Measurements from ENCODE around the gene VEGFB.

Gene VEGFB

DNA sequence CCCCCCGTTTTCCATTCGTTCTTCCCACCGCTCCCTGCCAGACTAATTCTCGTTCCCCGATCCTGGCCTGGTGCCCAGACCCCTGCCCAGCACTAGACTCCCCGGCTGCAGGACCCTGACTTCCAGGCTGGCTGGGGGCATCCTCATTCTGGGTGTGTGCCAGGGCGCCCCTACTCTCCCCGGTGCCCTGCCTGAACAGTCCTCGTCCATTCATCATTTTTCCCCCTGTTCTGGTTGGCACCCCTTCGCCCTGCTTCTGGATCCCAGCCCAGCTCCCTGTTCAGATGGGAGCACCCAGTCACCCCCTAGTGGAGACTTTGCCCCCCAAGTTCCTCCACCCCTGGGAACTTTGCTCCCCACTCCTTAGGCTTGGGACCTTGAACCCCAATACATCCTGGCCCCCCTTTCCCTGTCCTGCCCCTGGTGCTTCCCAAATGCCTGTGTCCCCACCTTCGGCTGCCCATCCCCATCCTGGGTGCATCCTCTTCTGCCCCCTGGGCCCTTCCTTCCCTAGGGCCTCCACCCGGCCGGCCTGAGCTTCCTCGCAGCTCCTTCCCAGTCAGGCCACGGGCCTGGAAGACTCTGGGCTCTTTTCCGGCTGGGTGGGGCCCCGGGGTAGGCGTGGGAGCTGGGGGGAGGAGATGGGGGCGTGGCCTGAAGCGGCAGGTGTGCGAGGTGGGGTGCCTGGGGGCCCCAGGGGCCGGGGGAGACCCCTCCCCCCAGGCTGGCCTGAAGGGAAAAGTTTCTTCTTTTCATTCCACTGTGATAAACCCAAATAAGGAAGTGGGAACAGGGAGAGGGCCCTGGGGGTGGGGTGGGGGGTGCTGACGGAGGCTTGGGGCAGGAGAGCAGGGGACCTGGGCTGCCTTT, 17.9 kb downstream of the VEGFB start:
- CTCF ChIA-PET = interaction anchor here (0.6 to 3.3 kb wide), 7 partner anchors 15 to 1101 kb away, joined by 3 to 14 read pairs (median 5); partner anchors contain the start of genes ESRRA, FERMT3, NUDT22 and TRPT1
- POLR2A ChIA-PET = interaction anchor here (0.8 to 8.9 kb wide), 4 partner anchors 10 to 68 kb away, joined by 3 to 78 read pairs (median 4); no protein-coding TSS in a partner anchor
- TF ChIP-seq CTBP1 (IDR thresholded peaks at IDR 0.05; ENCODE audit: borderline replicate concordance) = no peak
- TF ChIP-seq ZNF384 (IDR thresholded peaks at IDR 0.05) = no peak
- no peak for TF ChIP-seq L3MBTL2 (conservative IDR thresholded peaks at IDR 0.05)
- TF ChIP-seq FOXK2 (IDR thresholded peaks at IDR 0.05) = no peak
- TF ChIP-seq BHLHE40 (IDR thresholded peaks at IDR 0.05; ENCODE audit: borderline replicate concordance) = no peak
- no peak for TF ChIP-seq ARNT (IDR thresholded peaks at IDR 0.05)
- TF ChIP-seq SUZ12 (IDR thresholded peaks at IDR 0.05) = no peak
- no peak for TF ChIP-seq NFRKB (IDR thresholded peaks at IDR 0.05)
- TF ChIP-seq HDGF (IDR thresholded peaks at IDR 0.05; ENCODE audit: borderline replicate concordance) = no peak
- TF ChIP-seq FOXA1 (IDR thresholded peaks at IDR 0.05) = no peak
- no peak for TF ChIP-seq ELF4 (IDR thresholded peaks at IDR 0.05)
- TF ChIP-seq TARDBP (IDR thresholded peaks at IDR 0.05) = no peak
- TF ChIP-seq, protein P1, sequence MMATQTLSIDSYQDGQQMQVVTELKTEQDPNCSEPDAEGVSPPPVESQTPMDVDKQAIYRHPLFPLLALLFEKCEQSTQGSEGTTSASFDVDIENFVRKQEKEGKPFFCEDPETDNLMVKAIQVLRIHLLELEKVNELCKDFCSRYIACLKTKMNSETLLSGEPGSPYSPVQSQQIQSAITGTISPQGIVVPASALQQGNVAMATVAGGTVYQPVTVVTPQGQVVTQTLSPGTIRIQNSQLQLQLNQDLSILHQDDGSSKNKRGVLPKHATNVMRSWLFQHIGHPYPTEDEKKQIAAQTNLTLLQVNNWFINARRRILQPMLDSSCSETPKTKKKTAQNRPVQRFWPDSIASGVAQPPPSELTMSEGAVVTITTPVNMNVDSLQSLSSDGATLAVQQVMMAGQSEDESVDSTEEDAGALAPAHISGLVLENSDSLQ (IDR thresholded peaks at IDR 0.05) = no peak
- no peak for TF ChIP-seq FOXM1 (IDR thresholded peaks at IDR 0.05; ENCODE audit: borderline replicate concordance)
- TF ChIP-seq SP1 (IDR thresholded peaks at IDR 0.05) = no peak
- no peak for TF ChIP-seq LEF1 (IDR thresholded peaks at IDR 0.05; ENCODE audit: borderline replicate concordance)
- DNase-seq (ENCODE audit: extremely low spot score) = no peak

DNA sequence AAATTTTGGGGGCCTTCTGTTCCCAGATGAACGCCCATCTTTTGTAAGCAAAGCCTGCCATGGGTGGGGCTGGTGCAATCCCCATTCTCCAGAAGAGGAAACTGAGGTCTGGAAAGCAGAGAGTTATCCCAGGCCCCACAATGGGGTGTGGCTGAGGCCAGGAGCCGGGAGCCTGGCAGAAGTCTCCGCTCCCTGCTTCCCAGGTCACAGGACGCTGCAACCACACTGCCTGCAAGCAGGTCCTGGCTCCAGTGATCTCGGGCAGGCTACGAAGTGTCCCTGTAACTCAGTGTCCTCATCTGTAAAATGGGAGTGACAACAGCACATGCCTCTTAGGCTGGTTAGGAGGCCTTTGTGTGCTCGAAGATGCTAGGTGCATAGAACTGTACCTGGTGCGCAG, 18.7 kb downstream of the VEGFB start:
- POLR2A ChIA-PET = interaction anchor here (1.1 to 8.9 kb wide), 2 partner anchors 9 to 17 kb away, joined by 3 to 78 read pairs; no protein-coding TSS in a partner anchor
- no peak for DNase-seq (ENCODE audit: extremely low spot score)
- TF ChIP-seq ARNT (IDR thresholded peaks at IDR 0.05) (no peak), NFRKB (IDR thresholded peaks at IDR 0.05) (no peak), ELF4 (IDR thresholded peaks at IDR 0.05) (no peak), CTBP1 (IDR thresholded peaks at IDR 0.05; ENCODE audit: borderline replicate concordance) (no peak), LEF1 (IDR thresholded peaks at IDR 0.05; ENCODE audit: borderline replicate concordance) (no peak), ZNF384 (IDR thresholded peaks at IDR 0.05) (no peak), FOXM1 (IDR thresholded peaks at IDR 0.05; ENCODE audit: borderline replicate concordance) (no peak), L3MBTL2 (conservative IDR thresholded peaks at IDR 0.05) (no peak), FOXK2 (IDR thresholded peaks at IDR 0.05) (no peak), FOXA1 (IDR thresholded peaks at IDR 0.05) (no peak), SP1 (IDR thresholded peaks at IDR 0.05) (no peak), BHLHE40 (IDR thresholded peaks at IDR 0.05; ENCODE audit: borderline replicate concordance) (no peak), SUZ12 (IDR thresholded peaks at IDR 0.05) (no peak), HDGF (IDR thresholded peaks at IDR 0.05; ENCODE audit: borderline replicate concordance) (no peak), TARDBP (IDR thresholded peaks at IDR 0.05) (no peak)
- TF ChIP-seq, protein P1 (IDR thresholded peaks at IDR 0.05) = no peak
- CTCF ChIA-PET = no interaction called here

DNA sequence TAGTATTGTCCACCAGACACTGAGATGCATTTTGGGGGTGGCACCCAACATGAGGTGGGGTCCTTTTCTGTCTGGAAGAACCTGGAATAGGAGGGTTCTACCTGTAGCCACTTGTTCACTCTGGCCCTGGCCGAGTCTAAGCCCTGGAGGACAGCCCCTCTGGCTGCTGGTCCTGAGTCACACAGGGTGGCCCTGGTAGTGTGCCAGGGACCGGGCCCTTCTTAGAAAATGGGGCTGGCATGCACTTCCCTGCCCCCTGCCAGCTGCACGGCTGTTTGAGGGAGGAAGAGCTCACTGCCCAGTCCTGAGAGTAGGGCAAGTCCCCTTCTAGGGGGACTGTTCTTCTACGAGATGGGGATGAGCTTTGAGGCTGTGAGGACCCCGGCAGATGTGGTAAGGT, 19.1 kb downstream of the VEGFB start:
- ChIA-PET CTCF (no interaction called here), POLR2A (interaction anchor here (1.1 to 1.4 kb wide), 3 partner anchors 10 to 68 kb away, joined by 3 to 4 read pairs (median 4); no protein-coding TSS in a partner anchor)
- no peak for DNase-seq (ENCODE audit: extremely low spot score)
- TF ChIP-seq SUZ12 (IDR thresholded peaks at IDR 0.05) (no peak), ELF4 (IDR thresholded peaks at IDR 0.05) (no peak), TARDBP (IDR thresholded peaks at IDR 0.05) (no peak), SP1 (IDR thresholded peaks at IDR 0.05) (no peak), NFRKB (IDR thresholded peaks at IDR 0.05) (no peak), LEF1 (IDR thresholded peaks at IDR 0.05; ENCODE audit: borderline replicate concordance) (no peak), HDGF (IDR thresholded peaks at IDR 0.05; ENCODE audit: borderline replicate concordance) (no peak), FOXM1 (IDR thresholded peaks at IDR 0.05; ENCODE audit: borderline replicate concordance) (no peak), ZNF384 (IDR thresholded peaks at IDR 0.05) (no peak), BHLHE40 (IDR thresholded peaks at IDR 0.05; ENCODE audit: borderline replicate concordance) (no peak)

DNA sequence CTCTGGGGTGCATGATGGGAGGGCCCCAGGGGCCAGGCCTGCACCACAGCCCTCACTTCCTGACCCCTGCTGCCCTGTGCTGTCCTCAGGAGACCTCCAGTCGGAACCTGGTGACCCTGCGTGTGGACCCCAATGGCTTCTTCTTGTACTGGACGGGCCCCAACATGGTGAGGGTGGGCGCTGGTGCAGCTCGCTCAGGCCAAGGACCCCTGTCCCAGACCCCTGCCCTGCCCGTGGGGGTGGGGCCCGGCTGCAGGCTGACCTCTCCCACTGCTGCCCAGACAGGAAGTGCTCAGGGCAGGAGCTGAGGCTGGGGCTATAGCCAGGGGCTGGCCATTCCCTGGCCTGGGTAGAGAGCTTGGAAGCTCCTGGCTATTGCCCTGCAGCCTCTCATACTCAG, 19.9 kb downstream of the VEGFB start:
- POLR2A ChIA-PET = interaction anchor here (1.1 to 1.4 kb wide), 3 partner anchors 11 to 69 kb away, joined by 3 to 4 read pairs (median 4); no protein-coding TSS in a partner anchor
- TF ChIP-seq ELF4 (IDR thresholded peaks at IDR 0.05) = no peak
- TF ChIP-seq ARNT (IDR thresholded peaks at IDR 0.05) = no peak
- no peak for TF ChIP-seq BHLHE40 (IDR thresholded peaks at IDR 0.05; ENCODE audit: borderline replicate concordance)
- TF ChIP-seq TARDBP (IDR thresholded peaks at IDR 0.05) = no peak
- TF ChIP-seq SUZ12 (IDR thresholded peaks at IDR 0.05) = no peak
- no peak for TF ChIP-seq SP1 (IDR thresholded peaks at IDR 0.05)
- DNase-seq (ENCODE audit: extremely low spot score) = no peak
- CTCF ChIA-PET = no interaction called here

DNA sequence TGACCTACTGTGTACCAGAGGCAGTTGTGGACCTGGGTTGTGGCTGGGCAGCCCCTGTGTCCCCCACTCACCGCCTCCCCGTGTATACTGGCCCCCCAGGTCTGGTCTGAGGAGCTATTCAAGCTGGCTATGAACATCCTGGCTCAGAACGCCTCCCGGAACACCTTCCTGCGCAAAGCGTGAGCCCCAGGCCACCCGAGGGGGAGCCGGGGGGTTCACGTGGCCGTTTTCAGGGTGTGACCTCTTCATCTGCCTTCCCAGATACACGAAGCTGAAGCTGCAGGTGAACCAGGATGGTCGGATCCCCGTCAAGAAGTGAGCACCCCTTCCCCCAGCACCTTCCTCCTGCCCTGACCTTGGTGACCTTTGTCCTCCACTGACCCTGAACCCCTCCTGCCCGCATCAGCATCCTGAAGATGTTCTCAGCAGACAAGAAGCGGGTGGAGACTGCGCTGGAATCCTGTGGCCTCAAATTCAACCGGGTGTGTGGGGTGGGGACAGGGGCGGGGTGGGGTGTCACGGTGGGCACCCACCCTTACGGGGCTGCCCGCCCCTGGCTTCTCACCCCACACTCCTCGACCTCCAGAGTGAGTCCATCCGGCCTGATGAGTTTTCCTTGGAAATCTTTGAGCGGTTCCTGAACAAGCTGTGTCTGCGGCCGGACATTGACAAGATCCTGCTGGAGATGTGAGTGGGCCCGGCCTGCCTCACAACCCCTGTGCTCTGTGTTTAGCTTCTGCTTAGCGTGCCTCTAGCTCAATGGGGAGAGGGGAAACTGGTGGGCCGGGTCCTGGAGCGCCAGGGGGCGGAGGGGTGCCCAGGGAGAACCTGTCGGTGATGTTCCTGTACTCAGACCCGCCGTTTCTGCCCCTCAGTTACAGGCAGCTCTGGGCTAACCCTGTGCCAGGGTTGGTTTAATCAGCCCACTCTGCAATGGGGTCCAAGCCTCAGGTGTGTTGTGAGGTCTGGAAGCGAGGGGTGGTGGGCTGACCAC, 21.0 kb downstream of the VEGFB start:
- TF ChIP-seq ELF4 (IDR thresholded peaks at IDR 0.05) (no peak), SP1 (IDR thresholded peaks at IDR 0.05) (no peak), ZNF384 (IDR thresholded peaks at IDR 0.05) (no peak), SUZ12 (IDR thresholded peaks at IDR 0.05) (no peak), LEF1 (IDR thresholded peaks at IDR 0.05; ENCODE audit: borderline replicate concordance) (no peak), NFRKB (IDR thresholded peaks at IDR 0.05) (no peak), ARNT (IDR thresholded peaks at IDR 0.05) (no peak), BHLHE40 (IDR thresholded peaks at IDR 0.05; ENCODE audit: borderline replicate concordance) (no peak), TARDBP (IDR thresholded peaks at IDR 0.05) (no peak)
- ChIA-PET CTCF (no interaction called here), POLR2A (interaction anchor here (0.8 to 4.1 kb wide), 5 partner anchors 9 to 62 kb away, joined by 3 to 18 read pairs (median 4); partner anchors contain the start of genes FKBP2, PPP1R14B, PRDX5 and TRMT112)
- no peak for DNase-seq (ENCODE audit: extremely low spot score)
